22Rv1 (cell line): Measurements from ENCODE around the gene ATP5F1E.

ENCODE experiments used
- CTCF ChIP-seq: fragments of 450-650 bp; IDR thresholded peaks from 2 replicates; pipeline ENCODE4 v1.5.1; 2017; ENCODE audit warnings: mild to moderate bottlenecking
- ZFX ChIP-seq: fragments of 450-650 bp; IDR thresholded peaks from 2 replicates; pipeline ENCODE4 v1.6.1; 2017; ENCODE audit warnings: antibody characterized with exemption, borderline replicate concordance

GRCh38 chr20:59048681-59049030 is 16.5 kb upstream of the ATP5F1E start:
- no peak for TF ChIP-seq CTCF
- no peak for TF ChIP-seq ZFX
